GM06990 (cell line): ENCODE data around the gene PLEKHB2.
"Not testable (repeated sequence)": the region's sequence is repeated elsewhere in the genome, so short reads cannot be mapped to it uniquely, and the experiment has no call there.

Source experiments
- DNase-seq: peaks from one replicate; pipeline ENCODE4 v3.0.0-alpha.2; 2011; ENCODE audit not compliant: insufficient read length; ENCODE audit errors: extremely low read depth
- H3K27me3 ChIP-seq: replicated peaks from 2 replicates; pipeline ENCODE4 v1.6.0; 2011; ENCODE audit warnings: low read length; ENCODE audit not compliant: control insufficient read depth, insufficient read depth
- H3K36me3 ChIP-seq: 2 replicates; pipeline ENCODE4 v1.5.1; 2011; ENCODE audit warnings: low read length; ENCODE audit not compliant: control insufficient read depth, insufficient read depth
- H3K4me3 ChIP-seq: replicated peaks from 2 replicates; pipeline ENCODE4 v1.5.1; 2011; ENCODE audit warnings: low read depth, mild to moderate bottlenecking, control low read depth, low read length
- CTCF ChIP-seq: IDR thresholded peaks from 2 replicates; pipeline ENCODE4 v1.5.1; 2011; ENCODE audit warnings: low read length, control low read depth, mild to moderate bottlenecking, inconsistent platforms; ENCODE audit not compliant: insufficient read depth, poor library complexity, severe bottlenecking

Gene PLEKHB2

DNA sequence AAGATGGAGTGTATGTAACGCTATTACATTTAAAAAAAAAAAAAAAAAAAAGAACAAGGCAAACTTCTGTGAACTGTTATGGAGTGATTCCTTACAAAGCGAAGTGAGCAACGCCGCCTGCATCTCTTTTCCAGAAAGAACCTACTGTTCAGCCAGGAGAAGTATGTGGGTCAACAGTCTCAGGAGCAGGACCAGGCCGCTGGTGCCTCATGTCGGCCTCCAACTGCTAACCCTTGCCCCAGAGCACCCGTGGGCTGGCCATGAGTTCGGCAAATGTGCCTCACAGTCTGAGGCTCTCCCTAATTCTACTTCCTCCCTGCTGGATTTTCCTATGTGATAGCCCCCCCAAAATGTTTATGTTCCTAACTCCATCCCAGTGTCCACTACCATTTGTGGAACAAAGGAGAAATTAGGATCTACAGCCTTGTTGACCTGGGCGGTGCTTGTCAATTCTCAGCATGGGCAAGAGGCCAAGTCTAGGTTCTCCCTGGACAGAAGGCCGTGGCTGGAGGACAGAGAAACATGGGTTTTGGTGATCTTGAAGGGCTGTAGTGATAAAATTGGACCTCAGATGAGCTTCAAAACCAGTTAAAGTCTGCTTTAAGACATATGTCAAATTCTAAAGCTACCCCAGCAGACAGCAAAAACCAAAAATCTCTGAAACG is 27.8 kb upstream of the PLEKHB2 start:
- Histone ChIP-seq H3K4me3 (no peak overlapping the region), H3K27me3 (no peaks in the 10 kb centered on the region), H3K36me3 (peaks cover 19% of the 10 kb centered on the region)
- DNase-seq, result no peak
- no peak for TF ChIP-seq CTCF

GRCh38 chr2:131077966-131078365 is 27.2 kb upstream of the PLEKHB2 start:
- no peak for DNase-seq
- TF ChIP-seq CTCF, result no peak
- no peak overlapping the region for H3K4me3 ChIP-seq
- peaks cover 19% of the 10 kb centered on the region for H3K36me3 ChIP-seq
- no peaks in the 10 kb centered on the region for H3K27me3 ChIP-seq

DNA sequence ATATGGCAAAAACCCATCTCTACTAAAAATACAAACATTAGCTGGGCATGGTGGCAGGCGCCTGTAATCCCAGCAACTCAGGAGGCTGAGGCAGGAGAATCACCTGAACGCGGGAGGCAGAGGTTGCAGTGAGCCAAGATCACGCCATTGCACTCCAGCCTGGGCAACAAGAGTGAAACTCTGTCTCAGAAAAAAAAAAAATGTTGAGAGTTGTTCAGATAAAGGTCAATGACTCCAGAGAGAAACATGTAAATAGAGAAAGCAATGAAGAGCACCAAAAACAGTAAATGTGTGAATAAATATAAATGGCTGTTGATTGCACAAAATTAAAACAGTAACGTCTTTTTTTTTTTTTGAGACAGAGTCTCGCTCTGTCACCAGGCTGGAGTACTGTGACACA is 25.2 kb upstream of the PLEKHB2 start:
- not testable (repeated sequence) for H3K4me3 ChIP-seq, H3K27me3 ChIP-seq, DNase-seq
- H3K36me3 ChIP-seq, result peaks cover 12% of the 10 kb centered on the region

GRCh38 chr2:131081190-131081589 is 23.9 kb upstream of the PLEKHB2 start:
- Histone ChIP-seq H3K36me3 (peaks cover 9% of the 10 kb centered on the region), H3K27me3 (no peaks in the 10 kb centered on the region), H3K4me3 (no peak overlapping the region)
- no peak for DNase-seq
- no peak for TF ChIP-seq CTCF

- peaks cover 4% of the 10 kb centered on the region for H3K36me3 ChIP-seq
- DNase-seq, result no peak
- H3K4me3 ChIP-seq, result no peak overlapping the region
- no peaks in the 10 kb centered on the region for H3K27me3 ChIP-seq
- no peak for TF ChIP-seq CTCF
These were observed 19.5 kb upstream of the PLEKHB2 start for GRCh38 chr2:131085646-131086045.

GRCh38 chr2:131092458-131093005 is 12.6 kb upstream of the PLEKHB2 start:
- no peak for TF ChIP-seq CTCF
- Histone ChIP-seq H3K4me3 (peak overlapping the region; percentile 80), H3K27me3 (no peaks in the 10 kb centered on the region), H3K36me3 (no peaks in the 10 kb centered on the region; the same call in 1 of the 2 replicates)
- no peak for DNase-seq
